ENCODE data around the gene ALG12.

The ALG12 gene

DNA sequence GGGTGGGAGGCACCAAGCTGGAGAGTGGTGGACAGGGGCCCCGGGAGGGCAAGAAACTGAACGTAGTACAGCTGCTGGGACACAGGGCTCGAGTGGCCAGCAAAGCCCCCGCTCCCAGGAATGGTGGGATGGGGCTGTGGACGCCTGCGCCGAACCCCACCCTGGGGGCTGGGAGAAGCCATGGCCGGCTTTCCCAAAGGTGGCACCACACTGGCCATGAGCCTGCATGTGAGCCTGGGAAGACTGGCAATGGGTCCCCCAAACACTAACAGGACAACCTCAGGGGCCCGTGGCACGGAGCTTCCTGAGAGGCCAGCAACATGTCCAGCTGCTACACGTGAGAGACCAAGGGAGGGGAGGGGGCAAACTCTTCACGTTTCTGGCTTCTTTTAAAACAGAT lies 4.0 kb downstream of the ALG12 start:
- H3K36me3 ChIP-seq (ENCODE audit: control insufficient read depth, insufficient read depth, low read length): peaks cover 22% of the 10 kb centered on the region
- no peaks in the 10 kb centered on the region for H3K9me3 ChIP-seq (ENCODE audit: control insufficient read depth, insufficient read depth, low read length)
- peaks cover 3% of the 10 kb centered on the region; the same call in 1 of the 2 replicates for H3K4me1 ChIP-seq (ENCODE audit: control insufficient read depth, insufficient read depth, low read length)
- no peaks in the 10 kb centered on the region for H3K27me3 ChIP-seq (ENCODE audit: control insufficient read depth, insufficient read depth, low read length)
- no peak overlapping the region for H3K9ac ChIP-seq (ENCODE audit: low read depth, low read length)
- H3K27ac ChIP-seq (ENCODE audit: low read depth, low read length): no peak overlapping the region
- H3K4me3 ChIP-seq (ENCODE audit: low read depth, low read length): no peak overlapping the region

DNA sequence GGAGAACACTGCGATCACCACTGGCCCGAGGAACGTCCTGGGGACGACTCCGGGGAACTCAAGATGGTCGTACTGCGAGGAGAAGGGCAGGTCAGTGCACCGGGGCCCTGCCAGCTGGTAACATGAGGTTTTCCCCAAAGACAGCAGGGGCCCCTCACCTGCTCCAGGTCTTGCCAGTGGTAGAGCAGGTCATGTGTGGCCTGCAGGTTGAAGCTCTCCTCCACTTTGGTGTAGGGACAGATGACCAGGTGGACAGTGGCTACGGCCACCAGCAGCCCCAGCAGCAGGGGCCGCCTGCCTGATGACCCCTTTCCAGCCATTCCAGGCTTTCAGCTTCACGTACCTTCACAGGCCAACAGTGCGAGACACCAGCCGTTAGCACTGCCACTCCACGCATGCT lies 4.8 kb downstream of the ALG12 start:
- Histone ChIP-seq H3K4me3 (ENCODE audit: low read depth, low read length) (no peak overlapping the region), H3K9me3 (ENCODE audit: control insufficient read depth, insufficient read depth, low read length) (no peaks in the 10 kb centered on the region), H3K9ac (ENCODE audit: low read depth, low read length) (no peak overlapping the region), H3K27me3 (ENCODE audit: control insufficient read depth, insufficient read depth, low read length) (no peaks in the 10 kb centered on the region), H3K36me3 (ENCODE audit: control insufficient read depth, insufficient read depth, low read length) (peaks cover 23% of the 10 kb centered on the region), H3K27ac (ENCODE audit: low read depth, low read length) (no peak overlapping the region), H3K4me1 (ENCODE audit: control insufficient read depth, insufficient read depth, low read length) (no peaks in the 10 kb centered on the region)

DNA sequence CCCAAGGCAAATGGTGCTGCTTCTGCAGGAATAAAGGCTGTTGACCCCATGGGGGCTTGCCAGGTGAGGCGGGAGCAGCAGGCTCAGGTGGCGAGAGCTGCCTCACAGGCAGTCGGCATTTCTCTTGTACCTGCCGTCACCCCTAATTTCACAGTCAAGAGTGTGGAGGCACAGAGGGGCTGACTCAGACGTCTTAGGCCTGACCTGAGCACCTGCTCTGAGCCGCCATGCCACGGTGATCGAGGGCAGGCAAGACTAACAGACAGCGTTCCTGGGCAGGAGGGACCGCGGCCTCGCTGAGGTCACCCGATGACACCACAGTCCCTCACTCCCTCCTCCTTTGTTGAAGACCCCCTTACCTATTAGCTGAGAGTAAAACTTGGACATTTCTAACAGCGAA lies 5.2 kb downstream of the ALG12 start:
- H3K36me3 ChIP-seq (ENCODE audit: control insufficient read depth, insufficient read depth, low read length): peaks cover 23% of the 10 kb centered on the region
- no peak overlapping the region for H3K27ac ChIP-seq (ENCODE audit: low read depth, low read length)
- no peaks in the 10 kb centered on the region for H3K4me1 ChIP-seq (ENCODE audit: control insufficient read depth, insufficient read depth, low read length)
- H3K4me3 ChIP-seq (ENCODE audit: low read depth, low read length): no peak overlapping the region
- no peaks in the 10 kb centered on the region for H3K9me3 ChIP-seq (ENCODE audit: control insufficient read depth, insufficient read depth, low read length)
- H3K9ac ChIP-seq (ENCODE audit: low read depth, low read length): no peak overlapping the region
- no peaks in the 10 kb centered on the region for H3K27me3 ChIP-seq (ENCODE audit: control insufficient read depth, insufficient read depth, low read length)

DNA sequence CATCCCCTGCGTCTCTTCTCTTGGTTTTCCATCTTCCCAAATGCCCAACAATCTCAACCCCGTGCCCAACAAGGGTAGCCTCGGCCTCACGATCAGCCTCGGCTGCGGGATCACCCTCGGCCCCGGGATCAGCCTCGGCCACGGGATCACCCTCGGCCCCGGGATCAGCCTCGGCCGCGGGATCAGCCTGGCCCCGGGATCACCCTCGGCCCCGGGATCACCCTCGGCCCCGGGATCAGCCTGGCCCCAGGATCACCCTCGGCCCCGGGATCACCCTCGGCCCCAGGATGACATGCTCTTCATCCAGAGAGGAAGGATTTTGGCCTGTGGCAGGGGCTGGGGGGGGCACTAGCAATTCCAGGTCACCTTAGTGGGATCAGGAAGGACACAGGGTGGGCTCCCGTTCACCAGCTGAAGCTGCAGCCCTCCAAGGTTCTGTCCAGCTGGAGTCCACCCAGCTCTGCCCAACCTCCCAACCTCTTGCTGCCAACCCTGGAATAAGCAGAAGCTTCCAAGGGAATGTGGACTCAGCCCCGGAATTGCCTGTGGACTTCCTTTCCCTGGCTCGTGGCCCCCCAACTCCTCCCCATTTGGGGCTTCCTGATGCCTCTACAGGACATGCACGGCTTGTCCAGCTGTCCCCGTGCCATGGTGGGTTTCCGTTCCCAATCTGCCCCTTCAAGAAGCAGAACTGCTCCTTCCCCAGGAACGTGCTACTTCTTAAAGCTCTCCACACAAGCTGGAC lies 6.2 kb downstream of the ALG12 start:
- no peak overlapping the region for H3K4me3 ChIP-seq (ENCODE audit: low read depth, low read length)
- no peak overlapping the region for H3K9ac ChIP-seq (ENCODE audit: low read depth, low read length)
- H3K4me1 ChIP-seq (ENCODE audit: control insufficient read depth, insufficient read depth, low read length): no peaks in the 10 kb centered on the region
- H3K27ac ChIP-seq (ENCODE audit: low read depth, low read length): no peak overlapping the region
- H3K36me3 ChIP-seq (ENCODE audit: control insufficient read depth, insufficient read depth, low read length): peaks cover 32% of the 10 kb centered on the region
- H3K9me3 ChIP-seq (ENCODE audit: control insufficient read depth, insufficient read depth, low read length): no peaks in the 10 kb centered on the region
- no peaks in the 10 kb centered on the region for H3K27me3 ChIP-seq (ENCODE audit: control insufficient read depth, insufficient read depth, low read length)

DNA sequence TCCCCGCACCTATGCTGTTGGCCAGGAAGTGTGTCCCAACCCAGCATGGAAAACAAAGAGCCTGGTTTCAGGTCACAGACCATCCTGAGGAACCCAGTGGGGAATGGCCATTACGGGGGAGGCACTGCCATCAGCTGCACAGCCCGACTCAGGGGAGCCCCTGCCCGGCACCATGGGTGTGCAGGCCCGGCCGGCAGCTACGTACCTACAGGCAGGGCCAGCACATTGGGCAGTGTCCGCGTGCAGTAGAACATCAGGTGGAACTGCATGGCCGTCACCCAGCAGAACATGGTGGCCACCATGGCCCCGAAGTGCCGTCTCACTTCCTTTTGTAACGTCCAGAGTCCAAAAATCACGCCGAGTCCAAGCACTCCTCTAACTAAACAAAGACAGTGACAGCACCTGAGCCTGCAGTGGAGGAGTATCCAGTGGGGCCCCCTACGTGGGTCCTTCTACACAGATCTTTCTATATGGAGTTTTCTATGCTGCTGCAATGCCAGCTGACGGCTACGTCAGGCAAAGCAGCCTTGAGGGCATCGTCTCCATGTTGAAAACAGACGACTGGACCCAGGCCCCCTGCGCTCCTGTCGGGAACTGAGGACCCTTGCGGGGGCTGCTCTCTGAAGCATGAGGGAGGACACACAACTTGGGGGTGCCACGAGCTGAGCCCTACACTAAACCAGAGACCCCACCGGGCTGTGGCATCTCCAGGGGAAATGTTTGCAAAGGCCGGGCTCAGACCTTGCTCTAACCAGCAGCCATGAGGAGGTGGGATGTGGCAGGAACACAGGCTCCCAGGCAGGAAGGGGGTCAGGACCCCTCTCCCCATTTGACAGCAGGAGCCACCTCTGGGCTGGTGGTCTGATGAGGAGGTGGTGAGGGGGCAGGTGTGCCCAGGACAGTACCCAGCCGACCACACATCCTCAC lies 7.7 kb downstream of the ALG12 start:
- H3K4me1 ChIP-seq (ENCODE audit: control insufficient read depth, insufficient read depth, low read length): no peaks in the 10 kb centered on the region
- no peak overlapping the region for H3K4me3 ChIP-seq (ENCODE audit: low read depth, low read length)
- H3K9me3 ChIP-seq (ENCODE audit: control insufficient read depth, insufficient read depth, low read length): no peaks in the 10 kb centered on the region
- H3K9ac ChIP-seq (ENCODE audit: low read depth, low read length): no peak overlapping the region
- peaks cover 32% of the 10 kb centered on the region for H3K36me3 ChIP-seq (ENCODE audit: control insufficient read depth, insufficient read depth, low read length)
- H3K27ac ChIP-seq (ENCODE audit: low read depth, low read length): no peak overlapping the region
- H3K27me3 ChIP-seq (ENCODE audit: control insufficient read depth, insufficient read depth, low read length): no peaks in the 10 kb centered on the region

DNA sequence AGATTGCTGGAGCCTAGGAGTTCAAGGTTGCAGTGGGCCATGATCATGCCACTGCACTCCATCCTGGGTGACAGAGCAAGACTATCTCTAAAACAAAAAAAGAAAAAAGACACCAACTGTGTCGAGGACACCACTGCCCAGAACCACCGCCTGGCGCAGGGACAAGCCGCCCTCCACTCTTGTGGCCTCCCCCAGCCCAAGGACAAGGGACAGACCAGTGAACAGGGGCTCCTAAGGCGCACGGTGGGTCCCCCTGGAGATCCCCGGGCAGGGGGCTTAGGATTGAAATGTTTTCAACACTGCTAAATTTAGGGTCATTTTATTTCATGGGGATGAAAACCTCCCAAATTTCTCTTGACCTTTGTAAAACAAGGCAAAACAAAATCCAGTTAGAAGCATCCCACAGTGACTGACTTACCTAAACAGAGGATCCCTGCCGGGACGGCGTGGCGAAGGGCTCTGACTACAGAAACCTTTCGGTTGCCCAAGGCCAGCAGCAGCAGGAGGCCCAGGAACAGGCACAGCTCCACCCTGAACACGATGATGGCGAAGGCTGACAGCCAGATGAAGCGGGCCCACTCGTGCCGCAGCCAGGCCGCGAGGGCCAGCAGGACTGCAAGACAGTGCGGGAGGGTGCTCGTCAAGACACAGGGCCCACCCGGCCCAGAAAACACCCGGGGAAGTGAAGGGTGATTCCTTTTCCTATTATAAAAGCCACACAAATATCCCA lies 8.6 kb downstream of the ALG12 start:
- peaks cover 32% of the 10 kb centered on the region for H3K36me3 ChIP-seq (ENCODE audit: control insufficient read depth, insufficient read depth, low read length)
- no peak overlapping the region for H3K9ac ChIP-seq (ENCODE audit: low read depth, low read length)
- no peaks in the 10 kb centered on the region for H3K9me3 ChIP-seq (ENCODE audit: control insufficient read depth, insufficient read depth, low read length)
- no peak overlapping the region for H3K27ac ChIP-seq (ENCODE audit: low read depth, low read length)
- H3K4me3 ChIP-seq (ENCODE audit: low read depth, low read length): no peak overlapping the region
- H3K4me1 ChIP-seq (ENCODE audit: control insufficient read depth, insufficient read depth, low read length): no peaks in the 10 kb centered on the region
- no peaks in the 10 kb centered on the region for H3K27me3 ChIP-seq (ENCODE audit: control insufficient read depth, insufficient read depth, low read length)

DNA sequence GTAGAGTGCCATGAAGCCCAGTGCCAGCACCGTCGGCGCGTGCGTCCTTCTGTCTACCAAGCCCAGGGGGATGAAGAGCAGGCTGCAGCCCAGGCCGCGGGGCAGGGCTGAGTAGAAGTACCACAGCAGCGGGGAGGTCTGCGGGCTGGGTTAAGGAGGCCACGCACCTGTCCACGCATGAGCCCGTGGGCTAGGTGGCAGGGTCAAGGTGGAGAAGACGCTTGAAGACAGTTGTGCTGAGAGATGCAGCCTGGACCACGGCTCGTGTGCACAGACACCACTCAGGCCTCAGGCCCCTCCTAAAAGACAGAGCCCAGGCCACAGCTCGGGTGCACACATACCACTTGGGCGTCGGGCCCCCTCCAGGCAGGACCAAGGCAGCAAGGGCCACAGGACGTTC lies 10.4 kb downstream of the ALG12 start:
- Histone ChIP-seq H3K9ac (ENCODE audit: low read depth, low read length) (no peak overlapping the region), H3K27ac (ENCODE audit: low read depth, low read length) (no peak overlapping the region), H3K9me3 (ENCODE audit: control insufficient read depth, insufficient read depth, low read length) (no peaks in the 10 kb centered on the region), H3K27me3 (ENCODE audit: control insufficient read depth, insufficient read depth, low read length) (no peaks in the 10 kb centered on the region), H3K4me3 (ENCODE audit: low read depth, low read length) (no peak overlapping the region), H3K36me3 (ENCODE audit: control insufficient read depth, insufficient read depth, low read length) (peaks cover 37% of the 10 kb centered on the region), H3K4me1 (ENCODE audit: control insufficient read depth, insufficient read depth, low read length) (no peaks in the 10 kb centered on the region)

DNA sequence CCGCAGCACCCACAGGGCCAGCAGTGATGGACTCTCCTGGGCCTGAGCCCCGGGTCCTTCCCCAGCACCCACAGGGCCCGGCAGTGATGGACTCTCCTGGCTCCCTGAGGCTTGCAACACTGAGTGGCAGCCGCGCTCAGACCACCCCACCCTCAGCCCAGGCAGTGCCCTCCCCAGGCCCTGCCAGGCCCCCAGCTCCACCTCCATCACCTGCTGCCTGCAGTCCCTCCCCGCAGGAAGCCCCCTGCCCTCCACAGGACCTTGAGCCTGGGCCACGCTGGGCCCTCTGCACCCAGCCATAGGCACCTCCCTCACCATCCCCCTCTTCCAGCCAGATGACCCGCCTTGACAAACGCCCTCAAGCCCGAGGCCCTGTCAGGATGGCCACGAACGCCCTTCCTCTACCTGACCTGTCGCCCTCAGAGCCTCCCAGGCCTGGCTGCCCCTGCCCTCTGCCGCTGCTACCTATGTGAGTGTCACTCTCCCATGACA lies 11.4 kb downstream of the ALG12 start:
- Histone ChIP-seq H3K36me3 (ENCODE audit: control insufficient read depth, insufficient read depth, low read length) (peaks cover 32% of the 10 kb centered on the region), H3K4me3 (ENCODE audit: low read depth, low read length) (no peak overlapping the region), H3K27me3 (ENCODE audit: control insufficient read depth, insufficient read depth, low read length) (no peaks in the 10 kb centered on the region), H3K9me3 (ENCODE audit: control insufficient read depth, insufficient read depth, low read length) (no peaks in the 10 kb centered on the region), H3K27ac (ENCODE audit: low read depth, low read length) (no peak overlapping the region), H3K9ac (ENCODE audit: low read depth, low read length) (no peak overlapping the region), H3K4me1 (ENCODE audit: control insufficient read depth, insufficient read depth, low read length) (no peaks in the 10 kb centered on the region)

DNA sequence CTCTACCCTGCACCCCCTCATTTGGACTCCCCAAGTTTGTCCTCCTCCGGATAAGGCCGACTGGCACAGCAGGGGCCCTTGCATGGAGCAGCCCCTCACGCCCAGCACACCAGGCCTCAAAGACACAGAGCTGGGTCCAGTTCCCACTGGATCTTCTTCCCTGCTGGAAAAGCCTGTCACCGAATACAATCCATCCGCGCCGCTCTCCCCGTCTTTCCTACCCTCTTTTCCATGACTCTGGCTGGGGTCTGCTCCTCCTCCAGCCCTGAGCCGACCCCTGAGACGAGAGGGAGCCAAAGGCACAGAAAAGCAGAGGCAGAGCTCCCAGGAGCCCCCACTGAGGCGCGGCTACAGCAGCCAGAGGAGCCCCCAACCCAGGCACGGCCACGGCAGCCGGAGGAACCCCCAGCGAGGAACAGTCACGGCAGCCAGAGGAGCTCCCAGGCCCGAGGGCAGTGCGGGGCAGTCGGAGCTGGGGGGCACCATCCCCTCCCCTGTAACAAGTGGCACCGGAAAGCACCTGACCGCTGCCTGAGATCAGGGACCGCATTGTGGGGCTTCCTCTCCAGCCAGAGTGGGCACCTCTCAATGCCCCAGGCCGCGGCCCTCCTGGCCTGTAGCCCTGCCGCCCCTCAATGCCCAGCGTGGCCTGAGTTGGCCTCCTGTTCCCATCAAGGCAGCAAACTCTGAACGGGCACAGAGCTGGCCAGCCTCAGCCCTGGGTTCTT lies 12.0 kb downstream of the ALG12 start:
- H3K27ac ChIP-seq (ENCODE audit: low read depth, low read length): no peak overlapping the region
- H3K4me1 ChIP-seq (ENCODE audit: control insufficient read depth, insufficient read depth, low read length): no peaks in the 10 kb centered on the region
- no peaks in the 10 kb centered on the region for H3K27me3 ChIP-seq (ENCODE audit: control insufficient read depth, insufficient read depth, low read length)
- H3K9ac ChIP-seq (ENCODE audit: low read depth, low read length): no peak overlapping the region
- peaks cover 38% of the 10 kb centered on the region for H3K36me3 ChIP-seq (ENCODE audit: control insufficient read depth, insufficient read depth, low read length)
- H3K9me3 ChIP-seq (ENCODE audit: control insufficient read depth, insufficient read depth, low read length): no peaks in the 10 kb centered on the region
- no peak overlapping the region for H3K4me3 ChIP-seq (ENCODE audit: low read depth, low read length)

DNA sequence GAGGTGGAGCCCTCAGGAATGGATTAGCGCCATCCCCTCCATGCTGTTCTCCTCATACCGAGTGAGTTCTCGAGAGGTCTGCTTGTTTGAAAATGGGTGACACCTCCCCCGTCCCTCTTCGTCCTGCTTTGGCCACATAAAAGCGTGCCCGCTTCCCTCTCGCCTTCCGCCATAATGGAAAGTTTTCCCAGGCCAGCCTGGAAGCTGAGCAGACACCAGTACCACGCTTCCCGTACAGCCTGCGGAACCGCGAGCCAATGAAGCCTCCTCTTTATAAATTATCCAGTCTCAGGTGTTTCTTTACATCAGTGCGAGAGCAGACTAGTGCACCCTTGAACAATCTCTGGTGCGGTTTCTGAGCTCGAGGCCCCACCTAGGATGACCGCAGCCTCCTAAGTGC lies 12.8 kb downstream of the ALG12 start:
- Histone ChIP-seq H3K36me3 (ENCODE audit: control insufficient read depth, insufficient read depth, low read length) (peaks cover 37% of the 10 kb centered on the region), H3K9me3 (ENCODE audit: control insufficient read depth, insufficient read depth, low read length) (no peaks in the 10 kb centered on the region), H3K27ac (ENCODE audit: low read depth, low read length) (no peak overlapping the region), H3K4me3 (ENCODE audit: low read depth, low read length) (no peak overlapping the region), H3K4me1 (ENCODE audit: control insufficient read depth, insufficient read depth, low read length) (no peaks in the 10 kb centered on the region), H3K9ac (ENCODE audit: low read depth, low read length) (no peak overlapping the region), H3K27me3 (ENCODE audit: control insufficient read depth, insufficient read depth, low read length) (no peaks in the 10 kb centered on the region)

All from HUES48 (cell line).